Uterus (tissue), 4 donors: Measurements from ENCODE around the gene EPHA6. TPM values are rescaled to one million over a fixed set of nuclear protein-coding genes. Genes with fewer than 3 reads are reported as not detected.

Experiments used
- DNase-seq, 2 donors: peaks; one replicate each; pipeline ENCODE4 v3.0.0-alpha.2; 2019 to 2020
- H3K27ac ChIP-seq, 2 donors: fragments of 200-600 bp; sonication (generic); 1 replicate in 1 of 2; 2 replicates in 1 of 2; pipeline ENCODE4 v1.5.1; 2016 to 2018
- H3K27me3 ChIP-seq, 2 donors: fragments of 200-600 bp; sonication (generic); one replicate each; pipeline ENCODE4 v1.5.1; 2018 to 2019; ENCODE audit warnings: control low read depth in 1 of 2
- H3K36me3 ChIP-seq, 2 donors: fragments of 200-600 bp; sonication (generic); one replicate each; pipeline ENCODE4 v1.5.1; 2019; ENCODE audit warnings: control low read depth in 1 of 2
- H3K4me1 ChIP-seq, 2 donors: fragments of 200-600 bp; sonication (generic); one replicate each; pipeline ENCODE4 v1.5.1; 2018 to 2019; ENCODE audit warnings: control low read depth in 1 of 2
- H3K4me3 ChIP-seq, 2 donors: fragments of 200-600 bp; sonication (generic); 1 replicate in 1 of 2; 2 replicates in 1 of 2; pipeline ENCODE4 v1.5.1; 2018 to 2019; ENCODE audit warnings: mild to moderate bottlenecking in 1 of 2
- H3K9me3 ChIP-seq, 2 donors: fragments of 200-600 bp; sonication (generic); one replicate each; pipeline ENCODE4 v1.5.1; 2019; ENCODE audit warnings: control low read depth in 1 of 2
- CTCF ChIP-seq, 4 experiments: fragments of 200-600 bp in 2 of 4; fragments of 450-650 bp in 2 of 4; sonication (generic) in 2 of 4; IDR thresholded peaks; one replicate each; pipeline ENCODE4 v1.5.1; 2016 to 2019; ENCODE audit warnings: antibody characterized with exemption in 4 of 4, mild to moderate bottlenecking in 2 of 4, moderate library complexity in 1 of 4
- POLR2A ChIP-seq, 2 donors: fragments of 450-650 bp; IDR thresholded peaks; one replicate each; pipeline ENCODE4 v1.6.1; 2016; ENCODE audit warnings: antibody characterized with exemption in 2 of 2, mild to moderate bottlenecking in 1 of 2, moderate library complexity in 1 of 2
- intact Hi-C: fragments of 100-400 bp; cut with DNase I; formaldehyde crosslinking; loops from one replicate; pipeline ENCODE4 v1.15.1; 2023; ENCODE audit warnings: low total_unique reads
- total RNA-seq, 4 donors: library from RNA; depleted of rRNA in 3 of 4; stranded (reverse); fragments of >200 nt in 3 of 4; gene quantifications; one replicate each; pipeline versions ENCODE4 v1.1.0 to v1.2.4, GENCODE V29; 2014 to 2023
- donor health status: DM: yes; HTN: yes; CAD: no.

EPHA6 gene
- total RNA-seq, 4 donors from 2014 or later: 0.29 to 7.3 (median 2.5) TPM

DNA sequence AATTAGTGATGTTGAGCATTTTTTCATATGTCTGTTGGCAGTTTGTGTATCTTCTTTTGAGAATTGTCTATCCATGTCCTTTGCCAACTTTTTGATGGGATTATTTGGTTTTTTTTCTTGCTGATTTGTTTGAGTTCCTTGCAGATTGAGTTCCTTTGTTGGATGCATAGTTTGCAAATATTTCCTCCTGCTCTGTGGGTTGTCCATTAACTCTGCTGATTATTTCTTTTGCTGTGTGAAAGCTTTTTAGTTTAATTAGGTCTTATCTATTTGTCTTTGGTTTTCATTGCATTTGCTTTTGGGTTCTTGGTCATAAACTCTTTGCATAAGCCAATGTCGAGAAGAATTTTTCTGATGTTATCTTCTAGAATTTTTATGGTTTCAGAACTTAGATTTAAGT is 414.6 kb downstream of the EPHA6 start:
- TF ChIP-seq POLR2A (IDR thresholded peaks at IDR 0.05): no peak
- H3K9me3 ChIP-seq: no peaks in the 10 kb centered on the region
- no peaks in the 10 kb centered on the region for H3K36me3 ChIP-seq
- DNase-seq: no peak
- no peaks in the 10 kb centered on the region for H3K27me3 ChIP-seq
- H3K4me1 ChIP-seq: no peaks in the 10 kb centered on the region
- intact Hi-C loops: no loop called here
- no peak overlapping the region for H3K27ac ChIP-seq
- H3K4me3 ChIP-seq: no peak overlapping the region

- no peaks in the 10 kb centered on the region for H3K36me3 ChIP-seq
- no peaks in the 10 kb centered on the region for H3K9me3 ChIP-seq
- no peak for DNase-seq
- TF ChIP-seq POLR2A (IDR thresholded peaks at IDR 0.05): no peak
- TF ChIP-seq CTCF (IDR thresholded peaks at IDR 0.05): no peak
- H3K4me1 ChIP-seq: no peaks in the 10 kb centered on the region
- intact Hi-C loops: no loop called here
- H3K27me3 ChIP-seq: no peaks in the 10 kb centered on the region
- H3K27ac ChIP-seq: no peak overlapping the region
- no peak overlapping the region for H3K4me3 ChIP-seq
These were observed 416.1 kb downstream of the EPHA6 start for GRCh38 chr3:97230486-97230885.

- intact Hi-C loops: no loop called here
- DNase-seq: no peak
- no peak overlapping the region for H3K4me3 ChIP-seq
These were observed 418.1 kb downstream of the EPHA6 start for GRCh38 chr3:97232393-97233034.

GRCh38 chr3:97235179-97235578 is 420.8 kb downstream of the EPHA6 start:
- no peaks in the 10 kb centered on the region for H3K27me3 ChIP-seq
- H3K36me3 ChIP-seq: no peaks in the 10 kb centered on the region
- intact Hi-C loops: no loop called here
- H3K4me1 ChIP-seq: no peaks in the 10 kb centered on the region
- no peaks in the 10 kb centered on the region for H3K9me3 ChIP-seq
- H3K4me3 ChIP-seq: no peak overlapping the region
- no peak for TF ChIP-seq CTCF (IDR thresholded peaks at IDR 0.05)
- TF ChIP-seq POLR2A (IDR thresholded peaks at IDR 0.05): no peak
- no peak for DNase-seq
- H3K27ac ChIP-seq: no peak overlapping the region

More at GRCh38 chr3:97232393-97233034, 418.1 kb downstream of the EPHA6 start:
- TF ChIP-seq POLR2A (IDR thresholded peaks at IDR 0.05) (no peak), CTCF (IDR thresholded peaks at IDR 0.05) (no peak)
- H3K4me1 ChIP-seq: no peaks in the 10 kb centered on the region
- H3K27me3 ChIP-seq: no peaks in the 10 kb centered on the region
- H3K27ac ChIP-seq: no peak overlapping the region
- H3K36me3 ChIP-seq: no peaks in the 10 kb centered on the region
- H3K9me3 ChIP-seq: no peaks in the 10 kb centered on the region

GRCh38 chr3:97235611-97236315 is 421.4 kb downstream of the EPHA6 start:
- no peak overlapping the region for H3K4me3 ChIP-seq
- no peaks in the 10 kb centered on the region for H3K36me3 ChIP-seq
- intact Hi-C loops: no loop called here
- no peaks in the 10 kb centered on the region for H3K4me1 ChIP-seq
- H3K27me3 ChIP-seq: no peaks in the 10 kb centered on the region
- no peak for TF ChIP-seq CTCF (IDR thresholded peaks at IDR 0.05)
- TF ChIP-seq POLR2A (IDR thresholded peaks at IDR 0.05): no peak
- no peak for DNase-seq
- H3K27ac ChIP-seq: no peak overlapping the region
- H3K9me3 ChIP-seq: no peaks in the 10 kb centered on the region
